HepG2 (cell line): ENCODE measurements around the gene TTC16. TPM values are rescaled to one million over a fixed set of nuclear protein-coding genes. Genes with fewer than 3 reads are reported as not detected.

Experiments used
- CREM ChIP-seq, 2 experiments: sonication (generic) in 1 of 2; formaldehyde crosslinking in 1 of 2; IDR thresholded peaks; 2 replicates each; pipeline versions ENCODE4 v1.4.0 to v1.6.1; 2016 to 2020; ENCODE audit warnings: antibody characterized with exemption in 1 of 2, mild to moderate bottlenecking in 1 of 2, missing genetic modification reagents in 1 of 2
- DNMT1 ChIP-seq: sonication (generic); formaldehyde crosslinking; IDR thresholded peaks from 2 replicates; pipeline ENCODE4 v1.5.1; 2020; ENCODE audit warnings: mild to moderate bottlenecking, missing genetic modification reagents
- FOXA3 ChIP-seq: IDR thresholded peaks from 2 replicates; pipeline ENCODE4 v1.6.1; 2016; ENCODE audit warnings: missing genetic modification reagents, missing compliant biosample characterization
- HOXA5 ChIP-seq: sonication (generic); formaldehyde crosslinking; IDR thresholded peaks from 2 replicates; pipeline ENCODE4 v1.4.0; 2020; ENCODE audit warnings: missing genetic modification reagents
- KDM2A ChIP-seq: sonication (generic); formaldehyde crosslinking; IDR thresholded peaks from 2 replicates; pipeline ENCODE4 v1.4.0; 2020; ENCODE audit warnings: low read depth, missing genetic modification reagents, borderline replicate concordance
- SCMH1 ChIP-seq: sonication (generic); formaldehyde crosslinking; IDR thresholded peaks from 2 replicates; pipeline ENCODE4 v1.9.0; 2021; ENCODE audit warnings: missing genetic modification reagents, mild to moderate bottlenecking, borderline replicate concordance
- SNAI1 ChIP-seq: sonication (generic); formaldehyde crosslinking; IDR thresholded peaks from 2 replicates; pipeline ENCODE4 v1.5.0; 2020; ENCODE audit warnings: mild to moderate bottlenecking, missing genetic modification reagents, borderline replicate concordance
- SOX6 ChIP-seq, 2 experiments: fragments of 450-650 bp in 1 of 2; sonication (generic) in 1 of 2; formaldehyde crosslinking in 1 of 2; IDR thresholded peaks; 2 replicates each; pipeline versions ENCODE4 v1.4.0 to v1.6.1; 2017 to 2020; ENCODE audit warnings: antibody characterized with exemption in 1 of 2, mild to moderate bottlenecking in 1 of 2, missing genetic modification reagents in 1 of 2
- ZNF10 ChIP-seq: sonication (generic); formaldehyde crosslinking; IDR thresholded peaks from 2 replicates; pipeline ENCODE4 v1.4.0; 2020; ENCODE audit warnings: mild to moderate bottlenecking, low read depth, missing genetic modification reagents, borderline replicate concordance
- ZNF180 ChIP-seq: sonication (generic); formaldehyde crosslinking; IDR thresholded peaks from 2 replicates; pipeline ENCODE4 v1.4.0; 2020; ENCODE audit warnings: low read depth, missing genetic modification reagents, borderline replicate concordance
- ZNF30 ChIP-seq: sonication (generic); formaldehyde crosslinking; IDR thresholded peaks from 2 replicates; pipeline ENCODE4 v1.5.0; 2020; ENCODE audit warnings: mild to moderate bottlenecking, missing genetic modification reagents
- ZNF543 ChIP-seq: sonication (generic); formaldehyde crosslinking; IDR thresholded peaks from 2 replicates; pipeline ENCODE4 v1.4.0; 2020; ENCODE audit warnings: mild to moderate bottlenecking, missing genetic modification reagents
- ZNF564 ChIP-seq: sonication (generic); formaldehyde crosslinking; IDR thresholded peaks from 2 replicates; pipeline ENCODE4 v1.8.1; 2023; ENCODE audit warnings: mild to moderate bottlenecking, missing genetic modification reagents
- ZNF703 ChIP-seq: sonication (generic); formaldehyde crosslinking; IDR thresholded peaks from 2 replicates; pipeline ENCODE4 v1.5.1; 2020; ENCODE audit warnings: missing genetic modification reagents, mild to moderate bottlenecking, moderate library complexity, borderline replicate concordance
- polyA plus RNA-seq, 8 experiments: library from polyadenylated mRNA; depleted of rRNA in 3 of 8; stranded (reverse) in 7 of 8; unstranded in 1 of 8; fragments of >200 nt; fragmentation: Illumina TruSeq in 4 of 8; extraction: Trizol in 4 of 8; gene quantifications; 2 replicates each; pipeline versions ENCODE4 v1.2.1 to v1.2.3, GENCODE V29; 2011 to 2016; ENCODE audit warnings: low read depth in 4 of 8, missing spikeins in 1 of 8, mixed read lengths in 1 of 8; ENCODE audit not compliant: insufficient read depth in 1 of 8
- total RNA-seq, 5 experiments: library from RNA; depleted of rRNA; stranded (reverse); fragments of >200 nt; fragmentation: Illumina TruSeq; extraction: Trizol; gene quantifications; 2 replicates each; pipeline ENCODE4 v1.2.3, GENCODE V29; 2016; ENCODE audit warnings: low read depth in 1 of 5
- TF ChIP-seq, protein P1 (sequence below): sonication (generic); formaldehyde crosslinking; IDR thresholded peaks from 2 replicates; pipeline ENCODE4 v1.5.0; 2020; ENCODE audit warnings: missing genetic modification reagents
- TF ChIP-seq, protein P2 (sequence below): sonication (generic); formaldehyde crosslinking; IDR thresholded peaks from 2 replicates; pipeline ENCODE4 v1.4.0; 2020; ENCODE audit warnings: missing genetic modification reagents, borderline replicate concordance
- TF ChIP-seq, protein P3 (sequence below): sonication (generic); formaldehyde crosslinking; conservative IDR thresholded peaks from 2 replicates; pipeline ENCODE4 v1.4.0; 2020; ENCODE audit warnings: missing genetic modification reagents
- TF ChIP-seq, protein P4 (sequence below): sonication (generic); formaldehyde crosslinking; IDR thresholded peaks from 2 replicates; pipeline ENCODE4 v1.5.0; 2020; ENCODE audit warnings: mild to moderate bottlenecking, missing genetic modification reagents
- TF ChIP-seq, protein P5 (sequence below): sonication (generic); formaldehyde crosslinking; IDR thresholded peaks from 2 replicates; pipeline ENCODE4 v1.5.1; 2020; ENCODE audit warnings: missing genetic modification reagents, mild to moderate bottlenecking, borderline replicate concordance

The TTC16 gene
- total and polyA plus RNA-seq, 2 of the 13 experiments (the other 11 are each of a cell fraction or from before 2014, with no cell fraction given) = not detected

DNA sequence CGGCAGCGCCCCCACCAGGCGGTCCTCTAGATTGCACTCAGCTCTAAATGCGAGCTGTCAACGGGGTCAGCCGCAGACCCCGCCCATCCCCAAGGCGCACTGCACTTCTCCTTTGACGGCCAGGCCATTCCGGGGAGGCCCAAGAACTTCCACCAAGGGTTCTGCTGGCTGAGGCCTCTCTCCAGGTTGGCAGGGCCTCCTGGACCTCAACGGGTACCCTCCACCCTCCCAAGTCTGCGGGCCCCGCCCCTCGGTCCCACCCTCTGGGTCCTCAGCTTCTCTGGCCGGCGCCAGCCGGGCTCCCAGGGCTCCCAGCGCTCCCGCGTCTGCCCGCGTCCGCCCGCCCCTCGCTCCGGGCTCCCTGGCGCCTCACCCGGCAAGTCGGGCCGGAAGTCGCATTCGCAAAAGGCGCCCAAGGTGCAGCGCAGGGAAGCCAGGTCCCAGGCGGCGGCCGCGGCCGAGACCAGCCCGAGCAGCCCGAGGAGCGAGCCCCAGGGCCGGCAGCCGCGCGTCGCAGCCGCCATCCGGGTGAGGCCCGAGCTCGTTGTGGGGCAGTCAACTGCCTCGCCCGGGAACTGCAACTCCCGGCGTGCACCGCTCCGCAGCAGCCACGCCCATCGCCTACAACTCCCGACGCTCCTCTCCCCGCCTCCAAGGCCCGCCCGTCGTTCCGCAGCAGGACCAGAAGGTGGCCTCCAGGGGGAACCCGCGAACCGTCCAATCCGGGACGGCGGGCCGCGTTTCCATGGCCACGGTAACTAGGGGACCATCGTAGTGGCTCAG, 19.1 kb downstream of the TTC16 start, which contains the start of gene TOR2A (continued):
- 0 out of 2 replicates have a peak, but pooled peaks have one; percentile 68 for TF ChIP-seq KDM2A (CRISPR knock-in tag)
- no peak for TF ChIP-seq SOX6 (IDR thresholded peaks at IDR 0.05)
- TF ChIP-seq SOX6 (CRISPR knock-in tag; IDR thresholded peaks at IDR 0.05) = no peak
- TF ChIP-seq, protein P1, sequence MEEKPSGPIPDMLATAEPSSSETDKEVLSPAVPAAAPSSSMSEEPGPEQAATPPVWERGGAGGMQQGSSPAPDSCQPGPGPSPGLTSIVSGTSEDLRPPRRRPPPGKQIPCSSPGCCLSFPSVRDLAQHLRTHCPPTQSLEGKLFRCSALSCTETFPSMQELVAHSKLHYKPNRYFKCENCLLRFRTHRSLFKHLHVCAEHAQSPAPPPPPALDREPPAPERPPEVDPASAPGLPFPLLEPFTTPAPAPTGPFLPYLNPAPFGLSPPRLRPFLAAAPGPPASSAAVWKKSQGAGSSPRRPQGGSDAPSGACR (CRISPR knock-in tag) = no peak; the same call in 1 of the 2 replicates
- no peak for TF ChIP-seq ZNF30 (CRISPR knock-in tag)
- no peak for TF ChIP-seq SNAI1 (CRISPR knock-in tag)
- TF ChIP-seq SCMH1 (CRISPR knock-in tag) = no peak
- no peak for TF ChIP-seq ZNF703
- no peak; the same call in 1 of the 2 replicates for TF ChIP-seq ZNF543 (CRISPR knock-in tag)
- TF ChIP-seq, protein P2, sequence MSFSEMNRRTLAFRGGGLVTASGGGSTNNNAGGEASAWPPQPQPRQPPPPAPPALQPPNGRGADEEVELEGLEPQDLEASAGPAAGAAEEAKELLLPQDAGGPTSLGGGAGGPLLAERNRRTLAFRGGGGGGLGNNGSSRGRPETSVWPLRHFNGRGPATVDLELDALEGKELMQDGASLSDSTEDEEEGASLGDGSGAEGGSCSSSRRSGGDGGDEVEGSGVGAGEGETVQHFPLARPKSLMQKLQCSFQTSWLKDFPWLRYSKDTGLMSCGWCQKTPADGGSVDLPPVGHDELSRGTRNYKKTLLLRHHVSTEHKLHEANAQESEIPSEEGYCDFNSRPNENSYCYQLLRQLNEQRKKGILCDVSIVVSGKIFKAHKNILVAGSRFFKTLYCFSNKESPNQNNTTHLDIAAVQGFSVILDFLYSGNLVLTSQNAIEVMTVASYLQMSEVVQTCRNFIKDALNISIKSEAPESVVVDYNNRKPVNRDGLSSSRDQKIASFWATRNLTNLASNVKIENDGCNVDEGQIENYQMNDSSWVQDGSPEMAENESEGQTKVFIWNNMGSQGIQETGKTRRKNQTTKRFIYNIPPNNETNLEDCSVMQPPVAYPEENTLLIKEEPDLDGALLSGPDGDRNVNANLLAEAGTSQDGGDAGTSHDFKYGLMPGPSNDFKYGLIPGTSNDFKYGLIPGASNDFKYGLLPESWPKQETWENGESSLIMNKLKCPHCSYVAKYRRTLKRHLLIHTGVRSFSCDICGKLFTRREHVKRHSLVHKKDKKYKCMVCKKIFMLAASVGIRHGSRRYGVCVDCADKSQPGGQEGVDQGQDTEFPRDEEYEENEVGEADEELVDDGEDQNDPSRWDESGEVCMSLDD (CRISPR knock-in tag) = no peak
- peak; percentile 74 for TF ChIP-seq CREM (IDR thresholded peaks at IDR 0.05)
- no peak for TF ChIP-seq CREM (CRISPR knock-in tag; IDR thresholded peaks at IDR 0.05)
- peak; percentile 97; the same call in 1 of the 2 replicates for TF ChIP-seq ZNF180
- peak; percentile 33; the same call in 1 of the 2 replicates for TF ChIP-seq HOXA5
- TF ChIP-seq, protein P3, sequence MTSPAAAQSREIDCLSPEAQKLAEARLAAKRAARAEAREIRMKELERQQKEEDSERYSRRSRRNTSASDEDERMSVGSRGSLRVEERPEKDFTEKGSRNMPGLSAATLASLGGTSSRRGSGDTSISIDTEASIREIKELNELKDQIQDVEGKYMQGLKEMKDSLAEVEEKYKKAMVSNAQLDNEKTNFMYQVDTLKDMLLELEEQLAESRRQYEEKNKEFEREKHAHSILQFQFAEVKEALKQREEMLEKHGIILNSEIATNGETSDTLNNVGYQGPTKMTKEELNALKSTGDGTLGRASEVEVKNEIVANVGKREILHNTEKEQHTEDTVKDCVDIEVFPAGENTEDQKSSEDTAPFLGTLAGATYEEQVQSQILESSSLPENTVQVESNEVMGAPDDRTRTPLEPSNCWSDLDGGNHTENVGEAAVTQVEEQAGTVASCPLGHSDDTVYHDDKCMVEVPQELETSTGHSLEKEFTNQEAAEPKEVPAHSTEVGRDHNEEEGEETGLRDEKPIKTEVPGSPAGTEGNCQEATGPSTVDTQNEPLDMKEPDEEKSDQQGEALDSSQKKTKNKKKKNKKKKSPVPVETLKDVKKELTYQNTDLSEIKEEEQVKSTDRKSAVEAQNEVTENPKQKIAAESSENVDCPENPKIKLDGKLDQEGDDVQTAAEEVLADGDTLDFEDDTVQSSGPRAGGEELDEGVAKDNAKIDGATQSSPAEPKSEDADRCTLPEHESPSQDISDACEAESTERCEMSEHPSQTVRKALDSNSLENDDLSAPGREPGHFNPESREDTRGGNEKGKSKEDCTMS (CRISPR knock-in tag) = no peak
- TF ChIP-seq DNMT1 (CRISPR knock-in tag) = 0 out of 2 replicates have a peak, but pooled peaks have one; percentile 9
- TF ChIP-seq ZNF564 (CRISPR knock-in tag) = no peak
- TF ChIP-seq FOXA3 (CRISPR knock-in tag) = peak; percentile 62
- TF ChIP-seq, protein P4, sequence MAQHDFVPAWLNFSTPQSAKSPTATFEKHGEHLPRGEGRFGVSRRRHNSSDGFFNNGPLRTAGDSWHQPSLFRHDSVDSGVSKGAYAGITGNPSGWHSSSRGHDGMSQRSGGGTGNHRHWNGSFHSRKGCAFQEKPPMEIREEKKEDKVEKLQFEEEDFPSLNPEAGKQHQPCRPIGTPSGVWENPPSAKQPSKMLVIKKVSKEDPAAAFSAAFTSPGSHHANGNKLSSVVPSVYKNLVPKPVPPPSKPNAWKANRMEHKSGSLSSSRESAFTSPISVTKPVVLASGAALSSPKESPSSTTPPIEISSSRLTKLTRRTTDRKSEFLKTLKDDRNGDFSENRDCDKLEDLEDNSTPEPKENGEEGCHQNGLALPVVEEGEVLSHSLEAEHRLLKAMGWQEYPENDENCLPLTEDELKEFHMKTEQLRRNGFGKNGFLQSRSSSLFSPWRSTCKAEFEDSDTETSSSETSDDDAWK (CRISPR knock-in tag) = no peak
- TF ChIP-seq ZNF10 (CRISPR knock-in tag) = no peak
- TF ChIP-seq, protein P5, sequence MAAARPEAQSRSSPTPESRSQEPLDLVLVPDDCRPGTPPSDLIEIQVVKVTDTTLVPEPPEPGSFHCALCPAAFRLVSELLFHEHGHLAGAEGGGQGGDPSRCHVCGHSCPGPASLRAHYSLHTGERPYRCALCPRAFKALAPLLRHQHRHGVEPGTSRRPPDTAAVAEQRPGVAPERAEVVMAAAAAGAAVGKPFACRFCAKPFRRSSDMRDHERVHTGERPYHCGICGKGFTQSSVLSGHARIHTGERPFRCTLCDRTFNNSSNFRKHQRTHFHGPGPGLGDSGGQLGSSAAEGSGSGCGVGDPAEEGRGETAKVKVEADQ (CRISPR knock-in tag) = no peak
